ENCODE measurements around the gene PSMD6. TPM values are rescaled to one million over a fixed set of nuclear protein-coding genes. Genes with fewer than 3 reads are reported as not detected.

The PSMD6 gene
- total RNA-seq, 1 donor from 2014 or later: 65.0 TPM

- TF ChIP-seq CTCF (IDR thresholded peaks at IDR 0.05): peak; percentile 93
- H3K27me3 Mint-ChIP-seq (ENCODE audit: low read depth): no peaks in the 10 kb centered on the region
- H3K4me1 Mint-ChIP-seq (ENCODE audit: low read depth): peaks cover 2% of the 10 kb centered on the region
- H3K9me3 Mint-ChIP-seq (ENCODE audit: low read depth): no peaks in the 10 kb centered on the region
- H3K4me3 Mint-ChIP-seq (ENCODE audit: unreplicated experiment): no peak overlapping the region
- H3K27ac Mint-ChIP-seq (ENCODE audit: unreplicated experiment): peak overlapping the region; percentile 42
- peaks cover 34% of the 10 kb centered on the region for H3K36me3 Mint-ChIP-seq (ENCODE audit: low read depth)
- DNase-seq (ENCODE audit: low spot score): no peak
Measured at GRCh38 chr3:63993653-63994079, 29.6 kb downstream of the PSMD6 start.

GRCh38 chr3:63992516-63993209 is 30.6 kb downstream of the PSMD6 start:
- DNase-seq (ENCODE audit: low spot score): no peak
- no peak overlapping the region for H3K4me3 Mint-ChIP-seq (ENCODE audit: unreplicated experiment)
- H3K36me3 Mint-ChIP-seq (ENCODE audit: low read depth): peaks cover 38% of the 10 kb centered on the region
- H3K9me3 Mint-ChIP-seq (ENCODE audit: low read depth): no peaks in the 10 kb centered on the region
- H3K4me1 Mint-ChIP-seq (ENCODE audit: low read depth): peaks cover 2% of the 10 kb centered on the region
- no peaks in the 10 kb centered on the region for H3K27me3 Mint-ChIP-seq (ENCODE audit: low read depth)
- H3K27ac Mint-ChIP-seq (ENCODE audit: unreplicated experiment): no peak overlapping the region
- no peak for TF ChIP-seq CTCF (IDR thresholded peaks at IDR 0.05)

- Mint-ChIP-seq H3K36me3 (ENCODE audit: low read depth) (peaks cover 35% of the 10 kb centered on the region), H3K27ac (ENCODE audit: unreplicated experiment) (no peak overlapping the region), H3K4me1 (ENCODE audit: low read depth) (peaks cover 2% of the 10 kb centered on the region), H3K9me3 (ENCODE audit: low read depth) (no peaks in the 10 kb centered on the region), H3K4me3 (ENCODE audit: unreplicated experiment) (no peak overlapping the region), H3K27me3 (ENCODE audit: low read depth) (no peaks in the 10 kb centered on the region)
- no peak for DNase-seq (ENCODE audit: low spot score)
- no peak for TF ChIP-seq CTCF (IDR thresholded peaks at IDR 0.05)
Measured at GRCh38 chr3:63991666-63992065, 31.6 kb downstream of the PSMD6 start.

- H3K9me3 Mint-ChIP-seq (ENCODE audit: low read depth): no peaks in the 10 kb centered on the region
- no peak for TF ChIP-seq CTCF (IDR thresholded peaks at IDR 0.05)
- no peak overlapping the region for H3K4me3 Mint-ChIP-seq (ENCODE audit: unreplicated experiment)
- peaks cover 27% of the 10 kb centered on the region for H3K36me3 Mint-ChIP-seq (ENCODE audit: low read depth)
- H3K27ac Mint-ChIP-seq (ENCODE audit: unreplicated experiment): no peak overlapping the region
- H3K4me1 Mint-ChIP-seq (ENCODE audit: low read depth): peaks cover 8% of the 10 kb centered on the region
- DNase-seq (ENCODE audit: low spot score): no peak
- no peaks in the 10 kb centered on the region for H3K27me3 Mint-ChIP-seq (ENCODE audit: low read depth)
Measured at GRCh38 chr3:63990733-63991132, 32.6 kb downstream of the PSMD6 start.

GRCh38 chr3:63990204-63990603 is 33.1 kb downstream of the PSMD6 start:
- no peak for TF ChIP-seq CTCF (IDR thresholded peaks at IDR 0.05)
- no peak for DNase-seq (ENCODE audit: low spot score)
- H3K4me3 Mint-ChIP-seq (ENCODE audit: unreplicated experiment): no peak overlapping the region
- peaks cover 26% of the 10 kb centered on the region for H3K36me3 Mint-ChIP-seq (ENCODE audit: low read depth)
- no peaks in the 10 kb centered on the region for H3K9me3 Mint-ChIP-seq (ENCODE audit: low read depth)
- H3K27ac Mint-ChIP-seq (ENCODE audit: unreplicated experiment): no peak overlapping the region
- H3K27me3 Mint-ChIP-seq (ENCODE audit: low read depth): no peaks in the 10 kb centered on the region
- peaks cover 8% of the 10 kb centered on the region for H3K4me1 Mint-ChIP-seq (ENCODE audit: low read depth)

Data from chondrocyte (in vitro differentiated cells).